Measurements from ENCODE around the gene SCYL3.
"Not testable (repeated sequence)": the region's sequence is repeated elsewhere in the genome, so short reads cannot be mapped to it uniquely, and the experiment has no call there.

The SCYL3 gene, protein sequence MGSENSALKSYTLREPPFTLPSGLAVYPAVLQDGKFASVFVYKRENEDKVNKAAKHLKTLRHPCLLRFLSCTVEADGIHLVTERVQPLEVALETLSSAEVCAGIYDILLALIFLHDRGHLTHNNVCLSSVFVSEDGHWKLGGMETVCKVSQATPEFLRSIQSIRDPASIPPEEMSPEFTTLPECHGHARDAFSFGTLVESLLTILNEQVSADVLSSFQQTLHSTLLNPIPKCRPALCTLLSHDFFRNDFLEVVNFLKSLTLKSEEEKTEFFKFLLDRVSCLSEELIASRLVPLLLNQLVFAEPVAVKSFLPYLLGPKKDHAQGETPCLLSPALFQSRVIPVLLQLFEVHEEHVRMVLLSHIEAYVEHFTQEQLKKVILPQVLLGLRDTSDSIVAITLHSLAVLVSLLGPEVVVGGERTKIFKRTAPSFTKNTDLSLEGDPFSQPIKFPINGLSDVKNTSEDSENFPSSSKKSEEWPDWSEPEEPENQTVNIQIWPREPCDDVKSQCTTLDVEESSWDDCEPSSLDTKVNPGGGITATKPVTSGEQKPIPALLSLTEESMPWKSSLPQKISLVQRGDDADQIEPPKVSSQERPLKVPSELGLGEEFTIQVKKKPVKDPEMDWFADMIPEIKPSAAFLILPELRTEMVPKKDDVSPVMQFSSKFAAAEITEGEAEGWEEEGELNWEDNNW

DNA sequence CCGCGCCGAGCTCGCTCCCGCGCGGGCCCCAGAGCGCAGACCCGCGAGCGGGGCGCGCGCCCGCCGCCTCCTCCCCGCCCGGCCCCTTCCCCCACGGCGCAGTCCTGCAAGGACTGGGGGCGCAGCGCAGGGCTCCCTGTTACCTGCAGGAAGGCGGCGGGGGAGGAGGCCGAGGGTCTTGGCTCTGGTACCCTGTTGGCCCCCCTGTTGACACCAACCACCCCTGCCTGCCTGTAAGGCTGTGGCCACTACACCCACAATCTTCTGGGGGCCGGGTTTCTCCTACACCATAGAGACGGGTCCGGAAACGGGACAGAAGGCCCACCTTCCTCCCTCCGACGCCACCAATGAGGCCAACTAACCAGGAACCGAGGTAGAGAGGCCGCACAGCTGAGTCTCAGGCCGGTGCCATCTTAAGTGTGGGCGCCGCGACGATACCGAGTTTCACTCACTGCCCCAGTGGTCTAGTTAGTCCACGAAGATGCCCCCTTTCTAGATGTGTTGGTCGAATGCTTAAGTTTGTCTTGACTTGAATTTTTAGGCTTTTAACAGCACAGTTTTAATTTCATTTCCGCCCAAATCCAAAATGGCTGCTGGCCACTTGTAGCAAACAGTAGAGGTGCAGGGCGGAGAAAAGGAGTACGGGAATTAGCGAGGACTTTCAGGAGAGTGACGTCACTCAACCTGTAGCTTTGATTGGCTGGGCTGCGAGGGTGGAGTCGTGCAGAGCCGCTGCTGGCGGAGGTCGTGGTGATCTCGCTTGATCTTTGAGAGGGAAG, at the start of gene SCYL3:
Gene SCYL3 (minus strand): TSS at position 252 of the 779 bp plus-strand sequence. CDS start 5,056 bp downstream, outside the sequence.
- Mint-ChIP-seq H3K9me3 (no peaks in the 10 kb centered on the region), H3K27me3 (no peaks in the 10 kb centered on the region), H3K36me3 (no peaks in the 10 kb centered on the region), H3K27ac (peak within 1 kb of the TSS; percentile 100), H3K4me3 (peak within 1 kb of the TSS; percentile 87), H3K4me1 (peaks cover 38% of the 10 kb centered on the region)

DNA sequence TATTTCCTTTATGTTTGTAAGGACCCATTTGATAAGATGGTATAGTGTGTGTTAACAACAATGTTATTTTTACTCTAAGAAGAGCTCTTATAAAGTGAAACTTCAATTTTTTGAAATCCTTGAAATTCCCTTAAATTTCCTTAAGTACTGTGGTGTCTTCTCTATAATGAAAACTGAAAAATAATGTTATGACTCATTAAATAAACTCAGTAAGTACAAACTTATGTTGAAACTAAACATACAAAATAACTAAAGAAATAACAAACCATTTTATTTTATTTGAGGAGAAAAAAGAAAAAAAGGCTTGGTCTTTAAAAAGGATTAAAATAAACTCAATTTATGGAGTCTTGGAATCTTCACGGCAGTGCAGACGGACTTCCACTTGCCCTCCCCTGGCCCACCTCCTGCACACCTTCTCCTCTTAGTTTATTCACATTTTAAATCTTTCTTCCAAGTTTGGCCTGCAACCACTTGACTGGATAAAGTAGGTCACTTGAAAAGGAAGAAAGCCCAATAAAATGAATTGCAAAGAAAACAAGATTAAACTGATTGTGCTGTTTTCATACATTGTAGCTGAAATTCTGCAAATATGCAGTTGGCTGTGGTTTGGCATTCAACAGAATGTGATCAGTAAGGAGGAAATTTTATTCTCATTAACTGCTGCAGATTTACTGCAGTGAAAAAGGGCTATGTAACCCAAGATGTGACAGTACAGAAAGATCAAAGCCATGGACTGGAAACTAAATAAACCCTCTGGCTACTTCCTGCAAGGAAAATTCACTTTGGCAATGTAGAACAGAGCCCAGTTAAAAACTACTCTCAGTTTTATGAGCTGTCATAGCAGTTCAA, 48.5 kb upstream of the SCYL3 start:
- Mint-ChIP-seq H3K9me3 (no peaks in the 10 kb centered on the region), H3K4me1 (no peaks in the 10 kb centered on the region), H3K36me3 (no peaks in the 10 kb centered on the region), H3K27me3 (no peaks in the 10 kb centered on the region), H3K4me3 (no peak overlapping the region), H3K27ac (no peak overlapping the region)

DNA sequence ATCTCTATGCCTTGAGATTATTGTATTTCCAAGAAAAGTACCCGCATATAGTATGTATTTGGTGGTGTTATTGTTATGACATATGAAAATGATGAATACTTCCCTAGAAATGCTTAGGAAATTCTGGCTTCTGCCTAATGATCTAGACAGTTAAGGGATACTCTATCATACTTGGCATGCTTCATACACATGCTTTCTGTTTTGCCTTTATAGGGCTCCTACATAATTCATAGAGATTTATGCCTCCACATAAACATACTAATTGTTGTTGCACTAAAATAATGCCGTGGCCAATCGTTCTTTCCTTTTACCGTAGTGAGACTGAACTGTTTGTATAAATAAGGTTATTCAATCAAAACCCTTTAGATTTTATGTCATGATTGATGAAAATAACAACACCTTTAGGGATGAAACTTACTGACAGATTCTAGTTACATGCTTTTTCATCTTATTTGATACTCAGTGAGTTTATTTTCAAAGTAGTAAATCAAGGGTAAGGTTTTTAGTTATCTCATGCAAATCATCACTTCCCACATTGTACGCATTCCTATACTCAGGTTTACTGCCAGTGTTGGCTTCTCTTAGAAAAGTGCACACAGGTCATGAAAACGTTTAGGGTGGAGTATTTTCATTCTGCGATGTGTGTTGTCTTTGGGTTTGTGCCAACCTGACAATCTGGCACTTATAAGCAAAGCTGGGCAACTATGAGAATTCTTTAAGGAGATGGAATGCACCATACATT, 40.5 kb upstream of the SCYL3 start:
- Mint-ChIP-seq H3K36me3 (no peaks in the 10 kb centered on the region), H3K27ac (no peak overlapping the region), H3K9me3 (no peaks in the 10 kb centered on the region), H3K4me3 (no peak overlapping the region), H3K27me3 (no peaks in the 10 kb centered on the region), H3K4me1 (no peaks in the 10 kb centered on the region)

DNA sequence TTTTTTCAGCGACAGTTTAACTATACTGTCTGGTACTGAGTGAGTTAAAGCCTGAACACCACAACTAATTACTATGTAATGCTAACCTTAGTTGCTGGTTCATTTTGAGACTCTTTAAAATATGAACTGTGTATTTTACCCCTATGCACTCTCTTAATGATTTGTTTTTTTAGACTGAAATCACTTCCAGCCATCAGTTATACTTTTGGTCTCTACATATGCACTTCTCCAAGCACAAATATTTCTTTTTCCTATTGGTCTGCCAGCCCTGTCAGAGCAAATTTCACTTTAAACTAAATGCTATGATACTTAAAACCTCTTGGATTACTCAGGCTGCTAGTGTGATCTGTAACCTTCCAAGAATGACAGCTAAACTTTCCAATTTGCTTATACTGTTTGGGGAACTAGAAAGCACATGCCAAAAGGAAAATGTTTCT, 38.1 kb upstream of the SCYL3 start:
- H3K36me3 Mint-ChIP-seq: no peaks in the 10 kb centered on the region
- no peaks in the 10 kb centered on the region for H3K4me1 Mint-ChIP-seq
- no peak overlapping the region for H3K4me3 Mint-ChIP-seq
- no peak overlapping the region for H3K27ac Mint-ChIP-seq
- H3K27me3 Mint-ChIP-seq: no peaks in the 10 kb centered on the region
- H3K9me3 Mint-ChIP-seq: no peaks in the 10 kb centered on the region

DNA sequence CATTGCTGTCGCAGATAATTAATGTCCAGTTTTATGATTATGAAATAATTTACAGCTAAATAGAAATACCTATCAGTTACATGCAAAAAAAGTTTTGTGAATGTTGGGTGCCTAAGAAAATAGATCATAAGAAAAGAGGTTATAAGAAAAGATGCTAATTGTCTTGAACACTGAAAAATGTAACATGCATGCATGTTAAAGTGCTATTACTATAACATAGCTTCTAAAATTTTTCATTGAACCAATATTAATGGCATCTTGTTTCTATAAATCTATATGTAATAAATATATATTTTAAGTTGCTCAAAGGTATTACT, 35.5 kb upstream of the SCYL3 start:
- peaks cover 4% of the 10 kb centered on the region for H3K4me1 Mint-ChIP-seq
- no peaks in the 10 kb centered on the region for H3K27me3 Mint-ChIP-seq
- no peaks in the 10 kb centered on the region for H3K36me3 Mint-ChIP-seq
- no peak overlapping the region for H3K4me3 Mint-ChIP-seq
- no peaks in the 10 kb centered on the region for H3K9me3 Mint-ChIP-seq
- no peak overlapping the region for H3K27ac Mint-ChIP-seq

DNA sequence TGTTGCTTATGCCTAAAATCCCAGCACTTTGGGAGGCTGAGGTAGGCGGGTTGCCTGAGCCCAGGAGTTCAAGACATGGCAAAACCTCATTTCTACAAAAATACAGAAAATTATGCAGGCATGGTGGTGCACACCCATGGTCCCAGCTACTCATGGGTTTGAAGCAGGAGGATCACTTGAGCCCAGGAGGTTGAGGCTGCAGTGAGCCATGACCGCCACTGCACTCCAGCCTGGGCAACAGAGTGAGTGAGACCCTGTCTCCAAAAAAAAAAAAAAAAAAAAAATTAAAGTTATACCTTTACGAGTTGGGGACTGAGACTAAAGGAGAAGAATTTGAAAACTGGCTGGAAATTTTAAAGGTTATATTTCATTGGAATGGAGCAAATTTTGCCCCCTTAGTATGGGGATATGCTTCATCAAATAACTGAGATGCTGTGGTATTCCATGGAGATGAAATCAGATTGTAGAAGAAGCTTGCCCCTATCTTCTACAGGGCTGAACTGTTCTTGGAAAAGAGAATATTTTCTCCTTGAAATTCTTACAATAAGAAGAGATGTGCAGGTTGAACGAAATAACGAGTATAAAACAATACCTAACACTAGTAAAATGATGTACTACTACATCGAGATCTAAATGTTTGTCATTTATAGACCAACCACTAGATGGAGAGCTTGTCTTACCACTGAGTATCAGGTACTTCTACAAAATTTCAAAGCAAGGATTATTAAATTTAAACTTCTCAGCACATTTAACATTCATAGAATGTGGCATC, 34.9 kb upstream of the SCYL3 start:
- Mint-ChIP-seq H3K36me3 (no peaks in the 10 kb centered on the region), H3K27ac (no peak overlapping the region), H3K4me3 (no peak overlapping the region), H3K9me3 (no peaks in the 10 kb centered on the region), H3K4me1 (peaks cover 4% of the 10 kb centered on the region), H3K27me3 (no peaks in the 10 kb centered on the region)

DNA sequence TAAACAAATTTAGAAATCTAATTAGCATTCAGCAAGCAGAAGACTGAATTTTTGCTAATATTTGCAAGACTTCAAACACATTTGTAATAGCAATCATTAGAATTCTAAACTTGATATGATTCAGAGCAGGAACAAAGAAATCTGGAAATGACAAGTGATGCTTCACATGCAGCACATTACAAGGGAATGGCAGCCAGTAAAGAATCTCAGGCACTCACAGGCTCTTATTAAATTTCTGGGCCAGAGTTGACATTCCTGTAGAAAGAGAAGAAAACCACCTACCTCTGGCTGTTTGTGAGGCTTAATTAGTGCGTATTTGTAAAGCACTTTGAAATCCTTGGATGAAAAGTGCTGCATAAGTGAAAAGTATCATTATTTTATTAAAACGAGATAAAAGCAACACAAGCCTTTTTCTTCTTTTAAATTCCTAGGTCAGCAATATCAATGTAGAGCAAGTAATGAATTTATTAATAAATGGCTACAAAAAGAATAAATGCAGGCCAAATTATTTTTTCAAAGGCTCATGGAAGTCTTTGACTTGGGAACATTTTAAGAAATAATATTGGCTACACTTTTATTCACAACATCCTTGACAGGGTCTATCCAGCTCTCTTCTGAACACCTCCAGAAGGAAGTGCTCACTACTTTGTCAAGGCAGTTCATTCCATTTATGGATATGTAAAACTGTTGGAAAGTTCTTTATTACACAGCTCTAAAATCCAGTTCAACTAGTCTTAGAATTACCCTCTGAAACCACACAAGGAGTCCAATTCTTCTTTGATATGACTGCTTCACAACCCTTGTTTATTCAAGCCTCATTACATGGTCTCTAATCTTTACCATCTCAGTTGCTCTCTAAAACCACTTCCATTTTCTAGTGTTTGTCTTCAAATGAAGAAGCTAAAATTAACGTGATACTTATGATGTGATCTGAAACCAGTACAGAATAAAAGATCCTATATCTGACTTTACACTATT, 32.1 kb upstream of the SCYL3 start:
- Mint-ChIP-seq H3K4me1 (peaks cover 4% of the 10 kb centered on the region), H3K4me3 (no peak overlapping the region), H3K9me3 (no peaks in the 10 kb centered on the region), H3K27ac (no peak overlapping the region), H3K27me3 (no peaks in the 10 kb centered on the region), H3K36me3 (peaks cover 4% of the 10 kb centered on the region)

DNA sequence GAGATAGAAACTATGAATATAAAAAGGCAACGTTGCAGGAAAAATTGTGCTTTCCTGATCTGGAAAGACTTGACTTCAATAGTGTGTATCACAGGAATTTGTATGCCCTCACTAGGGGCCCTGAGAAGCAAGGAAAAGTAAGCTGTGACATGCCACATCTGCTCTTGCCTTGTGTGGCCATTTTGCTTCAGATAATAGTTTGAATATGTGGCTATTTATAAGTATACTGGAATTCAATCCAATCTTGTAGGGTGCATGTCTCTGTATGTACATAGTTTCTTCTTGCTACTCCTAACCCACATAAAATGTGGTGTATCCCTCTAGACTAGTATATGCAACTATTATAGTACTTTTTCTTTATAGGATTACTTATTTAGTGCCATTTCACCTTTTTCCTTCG, 31.1 kb upstream of the SCYL3 start:
- no peaks in the 10 kb centered on the region for H3K9me3 Mint-ChIP-seq
- H3K4me3 Mint-ChIP-seq: no peak overlapping the region
- peaks cover 4% of the 10 kb centered on the region for H3K36me3 Mint-ChIP-seq
- no peaks in the 10 kb centered on the region for H3K27me3 Mint-ChIP-seq
- no peak overlapping the region for H3K27ac Mint-ChIP-seq
- H3K4me1 Mint-ChIP-seq: peaks cover 4% of the 10 kb centered on the region

DNA sequence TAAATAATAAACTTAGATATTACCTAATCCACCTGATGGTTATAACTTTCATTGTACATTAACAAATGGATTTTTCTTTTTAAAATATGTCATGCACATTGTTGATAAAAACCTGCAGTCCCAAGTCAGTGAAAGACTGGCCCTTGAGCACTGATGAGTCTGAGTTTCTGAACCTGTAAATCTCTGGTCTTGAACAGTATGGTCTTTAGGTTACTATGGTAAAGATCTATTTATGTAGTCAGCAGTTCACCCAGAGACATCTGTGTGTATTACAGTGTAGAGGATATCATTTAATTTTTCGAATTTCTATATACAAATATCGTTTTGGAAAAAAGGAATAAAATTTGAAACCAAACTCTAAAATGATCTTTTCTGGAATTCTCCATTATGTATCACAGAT, 30.4 kb upstream of the SCYL3 start:
- Mint-ChIP-seq H3K4me3 (no peak overlapping the region), H3K9me3 (no peaks in the 10 kb centered on the region), H3K36me3 (peaks cover 4% of the 10 kb centered on the region), H3K4me1 (peaks cover 4% of the 10 kb centered on the region), H3K27me3 (no peaks in the 10 kb centered on the region), H3K27ac (no peak overlapping the region)

DNA sequence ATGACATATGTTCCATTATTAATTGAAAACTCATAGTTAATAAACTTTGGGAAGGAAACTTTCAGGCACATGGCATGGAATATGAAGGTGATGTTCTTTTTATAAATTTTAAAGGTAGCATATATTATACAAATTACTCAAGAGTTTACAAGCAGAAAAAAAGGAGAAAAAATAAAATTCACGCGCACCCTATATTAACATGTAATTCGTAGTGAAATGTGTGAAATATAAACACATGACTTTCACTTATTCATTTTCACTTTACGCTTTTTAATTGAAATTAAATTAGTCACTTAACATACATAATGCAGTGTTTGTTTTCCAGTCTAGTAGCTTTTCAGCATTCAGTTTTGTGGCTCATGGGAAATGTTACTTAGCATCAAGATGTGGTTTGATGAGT, 27.4 kb upstream of the SCYL3 start:
- no peak overlapping the region for H3K27ac Mint-ChIP-seq
- peaks cover under 1% of the 10 kb centered on the region for H3K4me1 Mint-ChIP-seq
- H3K4me3 Mint-ChIP-seq: no peak overlapping the region
- H3K27me3 Mint-ChIP-seq: no peaks in the 10 kb centered on the region
- peaks cover 7% of the 10 kb centered on the region for H3K36me3 Mint-ChIP-seq
- H3K9me3 Mint-ChIP-seq: no peaks in the 10 kb centered on the region

DNA sequence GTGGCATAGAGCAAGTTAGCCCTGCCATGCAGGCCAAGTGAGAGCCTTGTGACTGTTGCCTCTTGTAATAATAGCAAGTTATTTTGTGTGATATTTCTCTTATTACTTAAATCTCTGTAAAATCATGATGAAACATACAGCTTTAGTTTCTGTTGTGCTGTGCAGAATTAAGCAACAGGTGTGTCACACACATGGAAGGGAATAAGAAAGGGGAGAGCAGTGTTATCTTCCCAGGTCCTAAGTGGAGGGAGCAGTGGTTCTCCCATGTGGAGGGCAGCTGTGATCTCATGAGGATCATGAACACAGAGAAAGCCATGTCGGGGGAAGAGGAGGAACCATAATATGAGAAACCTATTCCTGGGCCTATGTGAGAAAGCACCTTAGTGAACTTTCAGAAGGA, 25.2 kb upstream of the SCYL3 start:
- Mint-ChIP-seq H3K4me1 (peaks cover 5% of the 10 kb centered on the region), H3K27me3 (no peaks in the 10 kb centered on the region), H3K36me3 (peaks cover 8% of the 10 kb centered on the region), H3K4me3 (no peak overlapping the region), H3K9me3 (no peaks in the 10 kb centered on the region), H3K27ac (no peak overlapping the region)

DNA sequence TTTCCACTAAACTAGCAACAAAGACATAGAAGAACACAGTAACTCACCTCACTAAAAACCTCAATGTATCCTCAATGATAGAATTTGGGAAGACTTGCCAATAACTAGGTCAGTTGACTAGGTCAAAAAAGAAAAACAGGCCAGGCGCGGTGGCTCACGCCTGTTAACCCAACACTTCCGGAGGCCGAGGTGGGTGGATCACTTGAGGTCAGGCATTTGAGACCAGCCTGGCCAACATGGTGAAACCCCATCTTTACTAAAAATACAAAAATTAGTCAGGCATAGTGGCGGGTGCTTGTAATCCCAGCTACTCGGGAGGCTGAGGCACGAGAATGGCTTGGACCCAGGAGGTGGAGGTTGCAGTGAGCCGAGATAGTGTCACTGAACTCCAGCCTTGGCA, 24.5 kb upstream of the SCYL3 start:
- H3K4me1 Mint-ChIP-seq, H3K27me3 Mint-ChIP-seq, H3K4me3 Mint-ChIP-seq, H3K9me3 Mint-ChIP-seq, H3K27ac Mint-ChIP-seq, H3K36me3 Mint-ChIP-seq: not testable (repeated sequence)

DNA sequence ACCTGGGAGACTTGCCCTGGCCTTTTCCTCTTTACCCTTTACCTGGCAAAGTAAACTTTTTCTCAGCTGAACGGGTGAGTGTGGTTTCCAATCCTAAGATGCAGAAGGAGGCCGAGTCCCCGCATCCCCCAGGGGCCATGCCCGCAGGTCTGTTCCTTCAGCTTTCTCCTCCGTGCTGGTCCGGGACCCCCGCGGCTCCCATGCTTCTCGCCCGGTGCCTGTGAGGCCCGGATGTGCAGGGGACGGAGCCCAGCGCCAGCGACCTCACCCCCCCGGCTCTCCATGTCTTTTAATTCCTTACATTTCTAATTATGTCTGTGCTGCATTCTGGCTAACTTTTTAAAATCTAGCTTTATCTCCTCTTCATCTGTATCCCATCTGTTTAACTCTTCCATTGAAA, 21.5 kb upstream of the SCYL3 start:
- H3K27me3 Mint-ChIP-seq: no peaks in the 10 kb centered on the region
- H3K4me1 Mint-ChIP-seq: peaks cover 5% of the 10 kb centered on the region
- H3K36me3 Mint-ChIP-seq: peaks cover 6% of the 10 kb centered on the region
- no peak overlapping the region for H3K27ac Mint-ChIP-seq
- no peaks in the 10 kb centered on the region for H3K9me3 Mint-ChIP-seq
- H3K4me3 Mint-ChIP-seq: no peak overlapping the region

Measured in activated naive CD4-positive, alpha-beta T cell treated with anti-CD3 and anti-CD28 coated beads, Interleukin-2, amount 50 U/mL, for 24 hours (primary cell).